Measurements from ENCODE around the gene DCAF17.
"Not testable (repeated sequence)": the region's sequence is repeated elsewhere in the genome, so short reads cannot be mapped to it uniquely, and the experiment has no call there.

Gene DCAF17

GRCh38 chr2:171516793-171517192, 82.8 kb downstream of the DCAF17 start:
- no peak for DNase-seq

GRCh38 chr2:171520471-171520870, 86.4 kb downstream of the DCAF17 start:
- DNase-seq = no peak

GRCh38 chr2:171521361-171522051, 87.5 kb downstream of the DCAF17 start:
- DNase-seq = peak; percentile 11

- peak; percentile 88 for DNase-seq
Observed at GRCh38 chr2:171522052-171522787, 88.2 kb downstream of the DCAF17 start, which contains the start of gene CYBRD1. Gene CYBRD1 (plus strand): TSS chr2:171522474. CDS start chr2:171522546, 72 bp downstream.

GRCh38 chr2:171522788-171523087, 88.7 kb downstream of the DCAF17 start:
- DNase-seq = peak; percentile 31

- peak; percentile 73 for DNase-seq
Observed at GRCh38 chr2:171523088-171524017, 89.3 kb downstream of the DCAF17 start.

GRCh38 chr2:171524018-171524401, 90.0 kb downstream of the DCAF17 start:
- DNase-seq = peak; percentile 29

- peak; percentile 22 for DNase-seq
Observed at GRCh38 chr2:171529914-171530313, 95.9 kb downstream of the DCAF17 start.

- no peak for DNase-seq
Observed at GRCh38 chr2:171530378-171530777, 96.4 kb downstream of the DCAF17 start.

- not testable (repeated sequence) for DNase-seq
Observed at GRCh38 chr2:171530859-171531258, 96.8 kb downstream of the DCAF17 start.

GRCh38 chr2:171531291-171531690, 97.3 kb downstream of the DCAF17 start:
- peak; percentile 79 for DNase-seq

- peak; percentile 35 for DNase-seq
Observed at GRCh38 chr2:171531836-171532450, 97.9 kb downstream of the DCAF17 start.

GRCh38 chr2:171533331-171533730, 99.3 kb downstream of the DCAF17 start:
- no peak for DNase-seq
